Keratinocyte (primary cell): ENCODE data around the gene KRTAP10-6.

Source experiments
- CTCF ChIP-seq, 3 experiments: IDR thresholded peaks in 1 of 3; conservative IDR thresholded peaks in 1 of 3; optimal IDR thresholded peaks in 1 of 3; 2 replicates in 2 of 3; 3 replicates in 1 of 3; pipeline versions ENCODE3 to v1.5.1; 2011; ENCODE audit warnings: low read length in 3 of 3, mild to moderate bottlenecking in 3 of 3, moderate library complexity in 2 of 3, control low read depth in 1 of 3, inconsistent platforms in 1 of 3; ENCODE audit not compliant: insufficient read depth in 2 of 3; ENCODE audit errors: extremely low read depth in 1 of 3
- EZH2 ChIP-seq: IDR thresholded peaks from one replicate; pipeline ENCODE4 v1.6.1; 2012; ENCODE audit warnings: inconsistent platforms, mild to moderate bottlenecking, low read length, moderate library complexity

- TF ChIP-seq EZH2 (no peak), CTCF (optimal IDR thresholded peaks at IDR 0.05 in 1 of 3, IDR thresholded peaks at IDR 0.05 in 1 of 3, conservative IDR thresholded peaks at IDR 0.05 in 1 of 3; ENCODE audit: extremely low read depth in 1 of 3, insufficient read depth in 2 of 3, low read length in 3 of 3) (no peak)
Measured at GRCh38 chr21:44567481-44568171, 24.7 kb downstream of the KRTAP10-6 start.
